Activated CD4-positive, alpha-beta T cell treated with anti-CD3 and anti-CD28 coated beads for 36 hours (primary cell): ENCODE data around the gene TP73. TPM values are rescaled to one million over a fixed set of nuclear protein-coding genes. Genes with fewer than 3 reads are reported as not detected.

ENCODE experiments used
- ATAC-seq: fragments of 200-7000 bp; cut with Tn5 transposase; one replicate; pipeline ENCODE4 v1.10.0; 2021; ENCODE audit warnings: mild to moderate bottlenecking, moderate library complexity
- CTCF ChIA-PET: fragments of 350-600 bp; sonication (Branson Sonifier 250); formaldehyde crosslinking; loops from one replicate; lab custom pipeline; 2021; ENCODE audit warnings: antibody characterized with exemption; lab: Charles Lee
- POLR2A ChIA-PET: fragments of 350-600 bp; sonication (Branson Sonifier 250); formaldehyde crosslinking; loops from one replicate; lab custom pipeline; 2021; ENCODE audit warnings: antibody characterized with exemption, inconsistent platforms; lab: Charles Lee
- DNase-seq: peaks from one replicate; pipeline ENCODE4 v3.0.0-alpha.2; 2020
- H3K27ac Mint-ChIP-seq: one replicate; pipeline ENCODE4 v1.8.0; 2021; ENCODE audit warnings: mixed read lengths
- H3K27me3 Mint-ChIP-seq: one replicate; pipeline ENCODE4 v1.8.0; 2021; ENCODE audit warnings: mixed read lengths
- H3K36me3 Mint-ChIP-seq: one replicate; pipeline ENCODE4 v1.8.0; 2021; ENCODE audit warnings: low read depth, mixed read lengths
- H3K4me1 Mint-ChIP-seq: one replicate; pipeline ENCODE4 v1.8.0; 2021; ENCODE audit warnings: mixed read lengths
- H3K4me3 Mint-ChIP-seq: one replicate; pipeline ENCODE4 v1.8.0; 2021; ENCODE audit warnings: mild to moderate bottlenecking, moderate library complexity, mixed read lengths
- H3K9me3 Mint-ChIP-seq: one replicate; pipeline ENCODE4 v1.8.0; 2021; ENCODE audit warnings: low read depth, mixed read lengths
- intact Hi-C, 2 experiments: fragments of 100-400 bp; cut with DNase I in 1 of 2; cut with micrococcal nuclease in 1 of 2; formaldehyde crosslinking; loops; one replicate each; pipeline versions ENCODE4 v1.14.2 to v1.15.1; 2022 to 2024; cut with DNase I, micrococcal nuclease
- total RNA-seq, 2 experiments: library from RNA; stranded (reverse); gene quantifications; one replicate each; pipeline ENCODE4 v1.2.3, GENCODE V29; 2021

The TP73 gene
- total RNA-seq, 2 experiments from 2014 or later, result 0.32 to 0.40 TPM

- H3K27ac Mint-ChIP-seq, result no peak overlapping the region
- ATAC-seq, result no peak
- H3K4me3 Mint-ChIP-seq, result no peak overlapping the region
- no peaks in the 10 kb centered on the region for H3K27me3 Mint-ChIP-seq
- no peak for DNase-seq
- no peaks in the 10 kb centered on the region for H3K9me3 Mint-ChIP-seq
- H3K36me3 Mint-ChIP-seq, result no peaks in the 10 kb centered on the region
- peaks cover 2% of the 10 kb centered on the region for H3K4me1 Mint-ChIP-seq
- CTCF ChIA-PET, result no interaction called here
- POLR2A ChIA-PET, result no interaction called here
- intact Hi-C loops, result no loop called here
Measured at GRCh38 chr1:3670823-3671265, 18.5 kb downstream of the TP73 start.

DNA sequence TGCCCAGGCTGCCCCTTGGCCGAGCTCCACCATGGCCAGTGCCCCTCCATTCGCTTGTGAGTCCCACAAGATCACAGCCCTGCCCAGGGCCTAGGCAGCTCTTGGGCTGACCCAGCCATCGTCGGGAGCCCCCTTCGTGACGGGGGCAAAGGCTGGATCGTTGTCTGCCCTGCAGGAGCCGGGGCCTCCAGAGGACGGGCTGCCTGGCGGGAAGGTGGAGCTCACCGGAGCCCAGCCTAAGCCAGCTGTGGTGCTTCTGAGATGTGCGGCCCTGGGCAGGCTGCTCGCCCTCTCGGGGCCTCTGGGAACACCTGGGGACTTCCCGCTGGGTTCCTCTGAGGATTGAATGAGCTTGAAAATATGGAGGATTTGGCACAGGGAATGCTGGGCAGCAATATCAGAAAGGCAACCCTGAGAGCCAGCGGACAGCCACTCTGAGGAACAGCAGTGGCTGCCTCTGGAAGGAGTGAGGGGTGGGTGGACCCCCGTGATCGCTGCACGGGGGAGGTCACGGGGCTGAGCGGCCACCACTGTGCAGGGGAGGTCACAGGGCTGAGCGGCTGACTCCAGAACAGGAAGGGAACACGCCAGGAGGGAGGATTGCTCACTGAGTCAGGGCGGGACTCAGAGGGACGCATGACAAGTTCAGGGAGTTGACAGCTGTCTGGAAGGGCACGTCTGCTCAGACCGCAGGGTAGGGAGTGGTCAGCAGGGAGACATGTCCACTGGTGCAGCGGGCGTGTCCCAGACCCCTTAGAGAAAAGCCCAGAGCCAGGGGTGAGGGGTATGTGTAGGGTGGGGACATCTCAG is 19.3 kb downstream of the TP73 start:
- DNase-seq (no peak), ATAC-seq (no peak)
- H3K4me1 Mint-ChIP-seq, result peaks cover 2% of the 10 kb centered on the region
- no peak overlapping the region for H3K27ac Mint-ChIP-seq
- no peak overlapping the region for H3K4me3 Mint-ChIP-seq
- CTCF ChIA-PET, result no interaction called here
- POLR2A ChIA-PET, result no interaction called here
- no peaks in the 10 kb centered on the region for H3K9me3 Mint-ChIP-seq
- no peaks in the 10 kb centered on the region for H3K36me3 Mint-ChIP-seq
- intact Hi-C loops, result no loop called here
- no peaks in the 10 kb centered on the region for H3K27me3 Mint-ChIP-seq

- H3K4me3 Mint-ChIP-seq, result no peak overlapping the region
- no peak for ATAC-seq
- no peak for DNase-seq
- no peaks in the 10 kb centered on the region for H3K36me3 Mint-ChIP-seq
- peaks cover 9% of the 10 kb centered on the region for H3K4me1 Mint-ChIP-seq
- H3K9me3 Mint-ChIP-seq, result no peaks in the 10 kb centered on the region
- no peak overlapping the region for H3K27ac Mint-ChIP-seq
- intact Hi-C loops, result no loop called here
- ChIA-PET CTCF (no interaction called here), POLR2A (no interaction called here)
- H3K27me3 Mint-ChIP-seq, result no peaks in the 10 kb centered on the region
Measured at GRCh38 chr1:3672231-3672970, 20.1 kb downstream of the TP73 start.

DNA sequence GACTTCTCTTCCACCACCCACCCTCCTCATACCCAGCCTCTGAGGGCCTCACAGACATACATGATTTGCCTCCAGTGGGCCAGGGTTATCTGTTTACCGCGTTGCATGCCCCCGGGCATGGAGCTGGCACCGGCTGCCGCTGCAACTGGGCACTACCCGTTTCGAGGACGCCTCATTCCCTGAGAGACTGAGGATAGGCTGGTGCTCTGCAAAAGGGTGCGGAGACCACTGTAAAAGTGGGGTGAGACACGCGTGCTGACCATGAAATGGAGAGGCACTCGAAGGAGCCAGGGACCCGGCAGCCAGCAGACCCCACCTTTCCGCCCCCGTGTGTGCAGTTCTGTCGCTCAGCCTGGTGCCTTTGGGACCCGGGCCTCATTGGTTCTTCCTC is 20.6 kb downstream of the TP73 start:
- ATAC-seq, result no peak
- Mint-ChIP-seq H3K36me3 (no peaks in the 10 kb centered on the region), H3K27me3 (no peaks in the 10 kb centered on the region), H3K9me3 (no peaks in the 10 kb centered on the region), H3K27ac (no peak overlapping the region), H3K4me1 (peaks cover 15% of the 10 kb centered on the region), H3K4me3 (no peak overlapping the region)
- intact Hi-C loops, result no loop called here
- CTCF ChIA-PET, result interaction anchor here (0.5 kb wide), 1 partner anchor 21 kb away, joined by 3 read pairs; no protein-coding TSS in a partner anchor
- POLR2A ChIA-PET, result no interaction called here
- DNase-seq, result no peak

DNA sequence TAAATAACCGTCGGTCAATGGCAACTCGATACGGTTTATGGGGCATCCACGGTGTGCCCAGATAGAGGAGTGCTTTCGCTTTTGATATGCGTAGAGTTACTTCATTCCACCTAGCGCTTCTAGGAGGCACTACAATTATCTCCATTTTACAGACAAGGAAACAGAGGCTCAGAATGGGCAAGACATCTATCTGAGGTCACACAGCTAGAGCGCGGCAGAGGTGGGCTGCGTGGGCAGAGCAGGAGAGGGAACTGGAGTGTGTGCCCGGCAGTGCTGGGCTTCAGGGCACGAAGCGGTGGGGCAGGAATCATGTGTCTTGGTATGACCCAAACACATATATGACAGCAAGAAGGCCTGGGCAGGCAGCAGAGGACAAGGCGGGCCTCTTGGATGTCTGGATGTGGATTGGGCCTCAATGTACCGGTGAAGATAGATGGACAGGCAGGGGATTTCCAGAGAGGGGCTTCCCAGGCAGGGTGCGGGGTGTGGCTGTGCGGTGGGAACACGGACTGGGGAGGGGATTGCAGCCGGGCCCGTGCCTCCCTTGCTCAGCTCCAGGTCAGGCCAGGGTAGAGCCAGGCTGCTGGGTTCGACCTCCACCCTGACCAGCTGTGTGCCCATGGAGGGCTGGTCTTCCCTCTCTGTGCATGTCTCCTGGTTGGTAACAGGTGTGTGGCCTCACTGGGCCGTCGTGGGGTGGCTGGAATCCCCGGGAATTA is 21.2 kb downstream of the TP73 start:
- Mint-ChIP-seq H3K4me1 (peaks cover 17% of the 10 kb centered on the region), H3K36me3 (no peaks in the 10 kb centered on the region), H3K4me3 (no peak overlapping the region), H3K27ac (no peak overlapping the region), H3K9me3 (no peaks in the 10 kb centered on the region), H3K27me3 (no peaks in the 10 kb centered on the region)
- intact Hi-C loops, result no loop called here
- ATAC-seq (no peak), DNase-seq (no peak)
- ChIA-PET POLR2A (no interaction called here), CTCF (interaction anchor here (0.5 kb wide), 1 partner anchor 22 kb away, joined by 3 read pairs; no protein-coding TSS in a partner anchor)

DNA sequence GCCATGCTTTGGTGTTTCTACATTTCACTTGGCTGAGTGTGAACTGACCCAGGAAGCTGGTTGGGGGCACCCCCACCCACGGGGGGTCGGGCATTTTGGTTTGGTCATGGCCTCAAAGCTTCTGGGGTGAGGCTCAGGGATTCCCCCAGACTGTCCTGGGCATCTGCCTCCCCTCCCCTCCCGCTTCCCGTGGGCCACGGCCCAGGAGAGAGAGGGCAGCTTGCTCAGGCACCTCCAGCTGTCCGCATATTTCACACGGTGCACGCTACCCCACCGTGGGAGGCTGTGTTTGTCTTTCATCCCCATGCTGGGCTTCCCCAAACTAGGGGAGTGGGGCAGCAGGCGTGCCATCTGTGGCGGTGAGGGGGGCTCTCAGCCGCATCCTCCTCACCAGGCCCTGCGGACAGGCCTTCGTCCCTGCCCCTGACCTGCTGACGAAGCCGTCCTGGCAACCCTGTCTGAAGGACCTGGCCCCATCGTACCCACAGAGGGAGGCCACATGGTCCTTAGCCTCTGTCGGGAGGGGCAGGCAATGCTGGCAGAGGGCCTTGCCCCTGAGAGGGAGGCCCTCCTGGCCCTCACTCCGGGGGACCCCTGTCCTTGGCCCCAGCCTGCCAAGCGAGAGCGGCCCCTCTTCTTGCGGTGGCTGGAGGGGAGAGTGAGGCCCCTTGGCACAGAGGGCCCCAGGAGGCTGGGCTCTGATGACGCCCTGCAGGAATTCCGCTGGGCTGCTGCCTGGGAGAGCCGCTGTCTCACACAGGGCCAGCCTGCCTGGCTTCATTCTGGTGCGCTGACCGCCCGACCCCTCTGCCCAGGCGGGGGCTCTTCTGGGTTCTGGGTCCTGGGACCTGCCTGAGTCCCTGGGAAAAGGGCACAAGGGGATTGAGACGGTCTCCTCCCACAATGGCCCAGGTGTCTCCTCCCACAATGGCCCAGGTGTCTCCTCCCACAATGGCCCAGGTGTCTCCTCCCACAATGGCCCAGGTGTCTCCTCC is 22.1 kb downstream of the TP73 start:
- Mint-ChIP-seq H3K36me3 (no peaks in the 10 kb centered on the region), H3K9me3 (no peaks in the 10 kb centered on the region), H3K4me1 (peaks cover 24% of the 10 kb centered on the region), H3K27me3 (peaks cover 2% of the 10 kb centered on the region), H3K4me3 (no peak overlapping the region), H3K27ac (no peak overlapping the region)
- DNase-seq (no peak), ATAC-seq (no peak)
- CTCF ChIA-PET, result no interaction called here
- POLR2A ChIA-PET, result no interaction called here
- intact Hi-C loops, result no loop called here

- no peak overlapping the region for H3K27ac Mint-ChIP-seq
- intact Hi-C loops, result no loop called here
- DNase-seq (no peak), ATAC-seq (no peak)
- no peaks in the 10 kb centered on the region for H3K9me3 Mint-ChIP-seq
- CTCF ChIA-PET, result no interaction called here
- H3K4me1 Mint-ChIP-seq, result peaks cover 30% of the 10 kb centered on the region
- POLR2A ChIA-PET, result no interaction called here
- H3K36me3 Mint-ChIP-seq, result no peaks in the 10 kb centered on the region
- H3K4me3 Mint-ChIP-seq, result no peak overlapping the region
- H3K27me3 Mint-ChIP-seq, result peaks cover 7% of the 10 kb centered on the region
Measured at GRCh38 chr1:3675436-3675835, 23.1 kb downstream of the TP73 start.

- Mint-ChIP-seq H3K27me3 (peaks cover 7% of the 10 kb centered on the region), H3K4me1 (peaks cover 30% of the 10 kb centered on the region), H3K4me3 (no peak overlapping the region), H3K27ac (no peak overlapping the region), H3K9me3 (no peaks in the 10 kb centered on the region), H3K36me3 (no peaks in the 10 kb centered on the region)
- intact Hi-C loops, result no loop called here
- DNase-seq (peak; percentile 30), ATAC-seq (peak; percentile 75)
- ChIA-PET POLR2A (no interaction called here), CTCF (interaction anchor here (0.6 to 1.1 kb wide), 3 partner anchors 22 to 485 kb away, joined by 3 read pairs; no protein-coding TSS in a partner anchor)
Measured at GRCh38 chr1:3676581-3677470, 24.5 kb downstream of the TP73 start.

- peaks cover 30% of the 10 kb centered on the region for H3K4me1 Mint-ChIP-seq
- H3K36me3 Mint-ChIP-seq, result no peaks in the 10 kb centered on the region
- H3K4me3 Mint-ChIP-seq, result no peak overlapping the region
- intact Hi-C loops, result no loop called here
- DNase-seq (no peak), ATAC-seq (no peak)
- CTCF ChIA-PET, result interaction anchor here (0.6 to 1.1 kb wide), 3 partner anchors 23 to 486 kb away, joined by 3 read pairs; no protein-coding TSS in a partner anchor
- H3K27ac Mint-ChIP-seq, result no peak overlapping the region
- peaks cover 7% of the 10 kb centered on the region for H3K27me3 Mint-ChIP-seq
- H3K9me3 Mint-ChIP-seq, result no peaks in the 10 kb centered on the region
- POLR2A ChIA-PET, result no interaction called here
Measured at GRCh38 chr1:3677484-3677883, 25.2 kb downstream of the TP73 start.
